HG03575 (cell line): Measurements from ENCODE around the gene MED13.
"Not testable (repeated sequence)": the region's sequence is repeated elsewhere in the genome, so short reads cannot be mapped to it uniquely, and the experiment has no call there.

Source experiments
- ATAC-seq: cut with Tn5 transposase; IDR thresholded peaks from one replicate; pipeline ENCODE4 v1.9.1; 2021; ENCODE audit not compliant: unreplicated experiment, insufficient number of reproducible peaks, low FRiP score; ENCODE audit errors: extremely low read depth

The MED13 gene

DNA sequence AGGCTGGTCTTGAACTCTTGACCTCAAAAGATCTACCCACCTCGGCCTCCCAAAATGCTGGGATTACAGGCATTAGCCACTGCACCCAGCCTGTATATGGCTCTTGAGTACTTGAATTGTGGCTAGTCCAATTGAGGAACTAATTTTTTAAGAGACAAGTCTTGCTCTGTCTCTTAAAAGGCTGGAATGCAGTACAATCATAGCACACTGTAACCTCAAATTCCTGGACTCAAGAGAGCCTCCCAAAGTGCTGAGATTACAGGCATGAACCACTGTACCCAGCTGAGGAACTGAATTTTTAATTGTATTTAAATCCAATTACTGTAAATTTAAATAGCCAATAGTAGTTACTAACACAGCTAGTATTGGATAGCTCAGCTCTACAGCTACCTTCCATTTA, 50.6 kb downstream of the MED13 start:
- no peak for ATAC-seq

DNA sequence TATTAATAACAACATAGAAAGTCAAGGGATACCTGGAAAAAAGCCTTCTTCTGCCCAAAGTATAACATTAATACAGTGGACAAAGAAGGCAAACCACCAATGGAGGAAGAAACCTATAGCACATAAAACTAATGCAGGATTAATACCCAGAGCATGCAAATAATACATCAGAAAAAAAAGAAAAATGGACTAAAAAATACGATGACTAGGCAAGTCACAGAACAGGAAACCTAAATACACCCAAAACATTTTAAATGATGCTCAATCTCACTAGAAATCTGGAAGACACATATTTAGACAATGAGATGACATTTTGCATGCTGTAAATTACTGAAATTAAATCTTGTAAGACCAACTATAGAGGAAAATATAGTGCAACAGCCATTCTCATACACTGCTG, 55.9 kb downstream of the MED13 start:
- ATAC-seq: no peak

DNA sequence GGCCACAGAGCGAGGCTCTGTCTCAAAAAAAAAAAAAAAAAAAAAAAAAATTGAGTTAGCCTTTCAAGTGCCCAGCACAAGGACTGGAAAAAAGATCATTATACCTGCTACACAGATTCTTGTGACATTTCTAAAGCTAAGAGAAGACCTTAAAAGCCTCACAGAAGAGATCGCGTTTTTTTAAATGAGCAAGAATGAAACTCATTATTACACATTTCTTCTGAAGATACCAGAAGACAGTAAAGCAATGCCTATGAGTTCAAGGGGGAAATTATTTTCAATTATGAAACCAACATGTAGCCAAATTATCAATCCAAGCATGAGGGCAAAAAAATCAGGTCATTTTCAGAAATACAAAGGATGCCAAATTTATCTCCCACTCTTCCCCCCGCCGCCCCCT, 56.8 kb downstream of the MED13 start:
- ATAC-seq: no peak

DNA sequence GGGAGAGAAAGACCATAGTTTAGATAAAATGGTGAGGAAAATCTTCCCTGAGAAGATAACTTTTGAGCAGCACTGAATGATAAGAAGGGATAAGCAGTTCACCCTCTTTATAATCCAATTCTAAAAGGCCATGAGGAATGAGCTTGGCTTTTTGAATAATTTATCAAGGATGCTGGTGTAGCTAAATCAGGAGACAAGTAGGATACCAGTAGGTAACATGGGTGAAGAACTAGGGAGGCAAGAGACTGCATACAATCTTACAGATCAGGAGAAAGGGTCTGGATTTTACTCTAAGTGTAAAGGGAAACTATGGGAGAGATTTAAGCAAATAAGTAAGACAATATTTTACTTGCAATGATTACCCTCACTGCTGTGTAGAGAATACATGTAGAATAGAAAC, 60.7 kb downstream of the MED13 start:
- no peak for ATAC-seq

DNA sequence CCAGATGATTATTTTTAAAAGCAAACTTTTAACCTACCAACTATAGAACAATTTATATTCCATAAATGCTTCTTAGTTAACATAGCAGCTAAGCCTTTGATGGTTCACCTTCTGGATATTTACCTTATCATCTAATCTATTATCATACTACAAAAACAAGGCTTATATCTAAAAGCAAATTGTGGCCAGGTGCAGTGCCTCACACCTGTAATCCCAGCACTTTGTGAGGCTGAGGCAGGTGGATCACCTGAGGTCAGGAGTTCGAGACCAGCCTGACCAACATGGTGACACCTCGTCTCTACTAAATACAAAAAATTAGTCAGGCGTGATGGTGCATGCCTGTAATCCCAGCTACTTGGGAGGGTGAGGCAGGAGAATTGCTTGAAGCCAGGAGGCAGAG, 61.9 kb downstream of the MED13 start:
- not testable (repeated sequence) for ATAC-seq

DNA sequence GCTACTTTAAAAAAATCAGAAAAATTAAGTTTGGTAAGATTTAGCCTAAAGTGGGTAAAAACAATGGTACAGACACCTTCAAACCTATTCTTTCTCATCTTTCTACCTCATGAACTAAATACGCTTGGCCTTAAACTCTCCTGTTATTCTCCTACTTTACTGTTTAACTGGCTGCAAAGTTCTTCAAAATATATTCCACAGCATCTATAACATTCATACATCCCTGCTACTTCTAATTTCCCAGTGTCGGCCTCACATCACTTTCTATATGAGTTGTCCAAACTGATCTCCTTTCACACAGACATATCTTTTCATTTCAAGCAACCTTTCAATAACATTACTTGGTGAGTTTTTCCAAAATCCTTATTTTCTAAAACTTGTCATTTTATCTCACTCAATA, 64.0 kb downstream of the MED13 start:
- no peak for ATAC-seq

DNA sequence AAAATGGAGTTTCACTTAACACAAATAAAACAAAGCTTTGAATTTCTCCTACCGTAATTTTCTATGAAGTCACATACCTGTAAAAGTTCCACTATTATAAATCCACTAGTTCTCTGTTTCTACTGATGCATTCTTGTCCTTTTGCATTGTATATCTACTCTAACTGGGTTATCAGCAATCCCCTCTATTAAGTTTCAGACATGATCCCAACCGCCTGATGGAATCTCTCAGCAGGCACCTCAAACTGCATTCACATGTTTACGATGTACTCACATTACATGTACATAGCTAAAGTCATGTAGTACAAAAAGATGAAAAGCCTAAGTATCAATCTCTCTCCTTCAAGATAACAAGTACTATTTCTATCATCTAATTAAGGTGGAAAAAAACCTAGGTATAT, 64.9 kb downstream of the MED13 start:
- no peak for ATAC-seq

DNA sequence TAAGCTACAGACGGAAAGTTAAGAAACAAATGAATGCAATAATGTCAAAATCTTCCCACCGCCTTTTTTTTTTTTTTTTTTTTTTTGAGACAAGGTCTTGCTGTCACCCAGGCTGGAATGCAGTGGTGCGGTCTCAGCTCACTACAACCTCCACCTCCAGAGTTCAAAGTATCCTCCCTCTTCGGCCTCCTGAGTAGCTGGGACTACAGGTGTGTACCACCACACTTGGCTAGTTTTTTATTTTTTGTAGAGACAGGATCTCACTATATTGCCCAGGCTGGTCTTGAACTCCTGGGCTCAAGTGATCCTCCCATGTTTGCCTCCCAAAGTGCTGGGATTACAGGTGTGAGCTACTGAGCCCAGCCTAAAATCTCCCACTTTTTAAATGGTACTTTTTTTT, 66.5 kb downstream of the MED13 start:
- ATAC-seq: not testable (repeated sequence)

DNA sequence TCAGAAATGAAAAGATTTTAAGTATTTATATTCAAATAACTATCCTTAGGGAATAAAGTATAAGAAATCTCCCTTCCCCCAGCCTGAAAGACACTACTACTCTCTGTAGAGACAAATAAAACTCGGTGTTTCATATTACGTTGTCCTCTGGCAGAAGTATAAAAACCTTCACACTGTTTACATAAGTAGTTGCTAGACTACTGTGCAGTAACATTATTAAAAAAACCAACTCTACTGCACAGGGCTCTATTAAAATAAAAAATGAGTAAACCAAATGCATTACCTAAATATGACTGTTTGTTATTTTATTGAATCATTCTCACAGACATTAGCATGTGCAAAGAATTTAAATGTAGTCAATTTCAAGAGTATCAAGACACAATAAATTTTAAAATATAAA, 67.4 kb downstream of the MED13 start:
- ATAC-seq: no peak

DNA sequence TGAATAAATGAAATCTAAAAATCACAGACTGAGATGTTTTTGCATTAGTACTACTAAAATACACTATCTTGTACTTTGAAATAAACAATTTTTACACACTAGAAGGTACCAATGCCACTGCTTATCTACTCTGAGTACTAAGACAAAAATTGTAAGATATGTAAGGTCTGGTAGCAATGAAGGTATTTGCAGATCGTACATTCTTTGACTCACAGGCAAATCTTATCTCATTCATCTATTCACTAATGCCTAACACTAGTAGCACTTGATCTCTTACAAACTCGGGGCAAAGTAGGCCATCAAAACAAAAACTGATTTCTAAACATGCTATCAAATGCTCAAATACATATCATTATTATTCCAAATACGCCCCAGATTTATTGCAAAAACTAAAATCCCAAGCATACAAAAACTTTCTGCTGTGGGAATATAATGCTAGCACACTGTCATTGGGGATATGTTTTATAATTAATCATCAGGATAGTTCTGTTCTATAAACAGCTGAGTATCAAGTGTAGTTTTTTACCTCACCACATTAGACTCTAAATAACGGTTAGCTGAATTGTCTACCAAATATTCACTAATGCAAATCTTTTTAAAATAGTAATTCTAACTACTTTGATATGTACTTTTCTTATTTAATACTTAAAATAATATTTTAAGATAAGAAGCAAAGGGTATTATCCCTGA, 68.0 kb downstream of the MED13 start:
- no peak for ATAC-seq

DNA sequence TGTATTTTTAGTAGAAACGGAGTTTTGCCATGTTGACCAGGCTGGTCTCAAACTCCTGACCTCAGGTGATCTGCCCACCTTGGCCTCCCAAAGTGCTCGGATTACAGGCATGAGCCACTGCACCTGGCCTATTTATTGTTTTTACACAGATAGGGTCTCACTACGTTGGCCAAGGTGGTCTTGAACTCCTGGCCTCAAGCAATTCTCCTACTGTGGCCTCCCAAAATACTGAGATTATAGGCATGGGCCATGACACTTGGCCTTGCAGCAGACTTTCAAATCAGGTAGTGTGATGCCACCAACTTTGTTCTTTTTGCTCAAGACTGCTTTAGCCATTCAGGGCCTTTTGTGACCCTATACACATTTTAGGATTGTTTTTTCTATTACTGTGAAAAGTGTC, 75.6 kb downstream of the MED13 start:
- no peak for ATAC-seq

DNA sequence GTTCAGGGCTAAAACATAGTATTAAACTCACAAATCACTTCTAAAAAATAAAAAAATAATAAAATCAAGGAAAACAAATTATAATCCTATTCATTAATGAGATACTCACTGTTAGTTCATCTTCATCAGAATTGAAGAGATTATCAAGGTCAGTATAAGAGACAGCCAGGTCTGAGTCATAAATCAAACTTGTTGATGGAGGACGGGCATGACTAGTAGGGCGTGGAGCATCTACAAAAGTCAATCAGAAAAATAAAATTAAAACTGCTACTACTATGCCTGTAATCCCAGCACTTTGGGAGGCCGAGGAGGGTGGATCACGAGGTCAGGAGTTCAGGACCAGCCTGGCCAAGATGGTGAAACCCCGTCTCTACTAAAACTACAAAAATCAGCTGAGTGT, 78.2 kb downstream of the MED13 start:
- ATAC-seq: no peak

DNA sequence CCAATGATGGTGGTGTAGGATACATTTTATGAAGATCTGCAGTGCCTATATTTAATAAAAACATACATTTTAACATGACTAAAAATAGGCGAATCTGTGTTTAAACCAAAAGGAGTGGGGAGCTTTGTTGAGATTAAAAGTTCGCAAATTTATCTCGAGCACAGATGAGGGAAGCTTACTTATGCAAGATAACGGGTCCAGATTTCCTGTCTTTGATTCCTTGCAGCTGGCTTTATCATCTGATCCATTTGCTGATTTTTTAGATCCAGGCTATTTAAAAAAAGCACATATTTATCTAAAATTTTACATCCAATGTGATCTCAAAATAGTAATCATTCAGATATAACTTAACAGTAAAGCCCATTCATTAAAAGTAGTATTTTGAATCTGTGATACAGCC, 80.3 kb downstream of the MED13 start:
- ATAC-seq: no peak

DNA sequence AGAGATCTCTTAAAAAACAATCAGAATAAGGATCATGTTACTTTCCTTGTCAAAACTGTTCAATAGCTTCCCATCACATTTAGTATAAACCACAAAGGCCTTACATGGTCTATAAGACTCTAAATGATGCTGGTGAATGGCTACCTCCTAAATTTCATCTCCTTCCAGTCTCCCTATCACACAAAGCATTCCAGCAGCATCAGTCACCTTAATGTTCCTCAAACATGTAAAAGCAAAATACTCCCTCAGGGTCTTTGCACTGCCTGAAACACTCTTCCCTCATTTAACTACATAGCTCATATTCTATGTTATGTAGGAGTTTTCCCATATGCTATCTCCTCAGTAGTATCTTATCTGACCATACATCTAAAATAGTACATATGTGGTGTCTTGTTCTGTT, 83.8 kb downstream of the MED13 start:
- ATAC-seq: no peak

DNA sequence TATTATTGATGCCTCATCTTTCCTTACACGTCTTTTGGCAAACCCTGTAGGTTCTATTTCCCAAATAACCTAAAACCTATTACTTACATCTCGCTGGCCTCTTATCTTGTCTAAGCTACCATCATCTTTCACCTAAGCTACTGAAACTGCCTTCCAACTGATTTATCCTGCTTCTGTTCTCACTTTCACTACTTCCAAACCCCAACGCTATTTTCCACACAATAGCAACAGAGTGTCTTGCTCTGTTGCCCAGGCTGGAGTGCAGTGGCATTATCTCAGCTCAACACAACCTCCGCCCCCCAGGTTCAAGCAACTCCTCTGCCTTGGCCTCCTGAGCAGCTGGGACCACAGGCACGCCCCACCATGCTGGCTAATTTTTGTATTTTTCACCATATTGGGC, 84.5 kb downstream of the MED13 start:
- no peak for ATAC-seq

DNA sequence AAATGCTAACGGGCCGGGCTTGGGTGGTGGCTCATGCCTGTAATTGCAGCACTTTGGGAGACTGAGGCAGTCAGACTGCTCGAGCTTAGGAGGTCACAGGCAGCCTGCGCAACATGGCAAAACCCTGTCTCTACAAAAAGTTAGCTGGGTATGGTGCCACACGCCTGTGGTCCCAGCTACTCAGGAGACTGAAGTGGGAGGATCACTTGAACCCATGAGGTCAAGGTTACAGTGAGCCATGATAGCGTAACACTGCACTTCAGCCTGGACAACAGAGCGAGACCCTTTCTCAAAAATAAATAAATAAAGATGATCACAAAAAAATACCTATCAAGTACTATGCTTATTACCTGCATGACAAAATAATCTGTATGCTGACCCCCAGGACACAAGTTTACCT, 91.0 kb downstream of the MED13 start:
- no peak for ATAC-seq

DNA sequence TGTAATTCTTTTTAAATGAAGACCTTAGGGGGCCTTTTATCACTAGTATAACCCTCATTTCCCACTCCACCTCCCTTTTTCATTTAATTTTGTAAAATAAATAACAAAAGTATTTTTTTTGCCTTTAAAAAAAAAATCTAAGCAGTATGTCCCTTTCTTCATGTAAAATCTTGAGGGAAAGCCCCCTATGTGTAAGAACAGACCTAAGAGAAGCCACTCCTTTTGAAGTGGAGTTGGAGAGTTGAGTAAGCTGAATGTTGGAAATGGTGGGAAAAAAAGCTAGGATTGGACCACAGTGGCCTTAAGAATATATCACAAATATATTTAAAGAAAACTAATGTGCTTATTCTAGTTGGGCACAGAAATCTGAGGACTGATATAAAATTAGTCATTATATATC, 92.8 kb downstream of the MED13 start:
- ATAC-seq: no peak

DNA sequence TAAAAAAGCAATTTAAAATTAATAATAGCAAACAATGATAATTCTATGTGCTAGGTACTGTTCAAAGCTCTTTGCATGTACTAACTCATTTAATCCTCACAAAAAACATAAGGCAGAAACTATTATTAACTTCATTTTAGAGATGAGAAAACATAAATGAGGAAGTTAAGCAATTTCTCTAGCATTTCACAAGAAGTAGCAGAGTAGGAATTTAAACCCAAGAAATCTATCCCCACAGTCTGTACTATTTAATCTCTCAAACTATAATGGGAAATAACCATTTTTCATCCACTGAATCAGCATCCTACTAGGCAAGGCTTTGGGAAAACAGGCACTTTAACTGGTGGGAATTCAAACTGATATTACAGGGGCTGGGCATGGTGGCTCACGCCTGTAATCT, 95.0 kb downstream of the MED13 start:
- no peak for ATAC-seq

DNA sequence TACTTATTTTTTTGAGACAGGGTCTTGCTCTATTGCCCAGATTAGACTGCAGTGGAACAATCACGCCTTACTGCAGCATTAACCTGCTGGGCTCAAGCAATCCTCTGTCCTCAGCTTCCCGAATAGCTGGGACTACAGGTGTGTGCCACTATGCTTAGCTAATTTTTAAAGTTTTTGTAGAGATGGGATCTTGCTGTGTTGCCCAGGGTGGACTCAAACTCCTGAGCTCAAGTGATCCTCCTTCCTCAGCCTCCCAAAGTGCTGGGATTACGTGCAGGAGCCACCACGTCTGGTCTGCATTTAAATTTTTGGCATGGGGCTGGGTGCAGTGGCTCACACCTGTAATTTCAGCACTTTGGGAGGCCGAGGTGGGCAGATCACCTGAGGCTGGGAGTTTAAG, 96.3 kb downstream of the MED13 start:
- no peak for ATAC-seq

DNA sequence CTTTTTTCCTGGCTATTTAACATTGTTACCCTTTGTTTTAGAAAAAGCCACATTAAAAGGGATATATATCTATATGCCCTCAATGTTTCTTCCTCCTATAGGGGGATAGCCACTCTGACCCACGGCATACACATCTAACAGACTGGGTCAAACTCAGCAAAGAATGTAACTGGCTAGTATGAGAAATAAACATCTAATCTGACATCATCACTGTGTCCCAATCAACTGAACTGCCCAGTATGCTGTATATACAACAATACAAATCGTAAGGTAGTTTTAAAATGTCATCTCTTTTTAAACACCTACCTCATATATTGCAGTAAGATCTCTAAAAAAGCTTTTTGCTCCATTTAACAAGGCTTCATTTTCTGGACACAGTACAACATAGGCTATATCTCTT, 97.3 kb downstream of the MED13 start:
- no peak for ATAC-seq

DNA sequence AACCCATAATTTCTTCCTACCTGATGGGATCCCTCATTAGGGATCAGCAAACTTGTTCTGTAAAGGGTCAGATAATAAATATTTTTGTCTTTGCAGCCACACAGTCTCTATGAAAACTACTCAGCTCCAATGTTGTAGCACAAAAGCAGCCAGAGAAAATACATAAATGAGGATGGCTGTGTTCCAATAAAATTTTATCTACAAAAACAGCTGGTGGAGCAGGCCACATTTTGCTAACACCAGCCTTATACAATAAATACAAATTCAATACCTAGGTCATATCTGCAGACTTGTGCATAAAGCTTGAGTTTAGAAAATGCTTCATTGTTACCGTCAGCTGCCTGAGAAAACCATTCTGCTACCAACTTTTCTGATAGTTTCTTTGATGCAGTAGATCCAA, 98.9 kb downstream of the MED13 start:
- no peak for ATAC-seq

DNA sequence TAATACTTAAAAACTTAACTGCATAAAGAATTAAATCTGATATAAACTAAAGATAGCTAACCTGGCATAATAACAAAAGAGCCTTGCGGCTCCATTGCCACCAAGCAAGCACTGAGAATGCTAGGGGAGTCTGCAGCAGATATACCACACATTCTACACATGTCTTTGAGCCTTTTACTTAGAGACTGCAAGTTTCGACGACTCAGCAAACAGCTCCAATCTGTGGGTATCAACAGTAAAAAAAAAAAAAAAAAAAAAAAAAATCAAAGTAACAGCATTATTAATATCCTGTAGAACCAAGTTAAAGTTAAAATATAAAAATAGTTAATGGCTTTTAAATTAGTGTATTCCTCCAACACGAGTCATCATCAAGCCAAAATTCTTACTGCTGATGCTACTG, 109.5 kb downstream of the MED13 start:
- ATAC-seq: no peak
